Mononuclear cell (primary cell): ENCODE data around the gene RWDD4. TPM values are rescaled to one million over a fixed set of nuclear protein-coding genes. Genes with fewer than 3 reads are reported as not detected.

Source experiments
- H3K27me3 ChIP-seq: 2 replicates; pipeline ENCODE4 v1.6.0; 2011; ENCODE audit warnings: low read length, control low read depth; ENCODE audit not compliant: insufficient read depth
- H3K4me1 ChIP-seq: 2 replicates; pipeline ENCODE4 v1.5.1; 2011; ENCODE audit warnings: mild to moderate bottlenecking, low read length, control low read depth; ENCODE audit not compliant: insufficient read depth
- H3K4me3 ChIP-seq: 2 replicates; pipeline ENCODE4 v1.5.1; 2011; ENCODE audit warnings: mild to moderate bottlenecking, low read length, moderate library complexity
- H3K9me3 ChIP-seq: 2 replicates; pipeline ENCODE4 v1.5.1; 2011; ENCODE audit warnings: low read depth, mild to moderate bottlenecking, control low read depth, low read length
- total RNA-seq: library from RNA; depleted of rRNA; stranded (reverse); fragments of >200 nt; gene quantifications from one replicate; pipeline ENCODE4 v1.2.3, GENCODE V29; 2012

RWDD4 gene
- 9.3 TPM for total RNA-seq

- H3K4me1 ChIP-seq, result peaks cover 31% of the 10 kb centered on the region
- no peaks in the 10 kb centered on the region for H3K9me3 ChIP-seq
- peak within 1 kb of the TSS; percentile 83 for H3K4me3 ChIP-seq
- H3K27me3 ChIP-seq, result no peaks in the 10 kb centered on the region
These were observed at the start of gene RWDD4, which contains the start of gene TRAPPC11 for GRCh38 chr4:183659029-183659871. Gene RWDD4 (minus strand): TSS chr4:183659185. CDS start chr4:183658952, 233 bp downstream. Gene TRAPPC11 (plus strand): TSS chr4:183659293. CDS start chr4:183663868, 4,575 bp downstream.

- Histone ChIP-seq H3K4me3 (no peak overlapping the region), H3K9me3 (no peaks in the 10 kb centered on the region), H3K4me1 (no peaks in the 10 kb centered on the region), H3K27me3 (no peaks in the 10 kb centered on the region)
These were observed 43.5 kb upstream of the RWDD4 start for GRCh38 chr4:183702492-183702891.

GRCh38 chr4:183700407-183700806 is 41.4 kb upstream of the RWDD4 start:
- Histone ChIP-seq H3K4me1 (no peaks in the 10 kb centered on the region), H3K4me3 (no peak overlapping the region), H3K27me3 (no peaks in the 10 kb centered on the region), H3K9me3 (no peaks in the 10 kb centered on the region)

GRCh38 chr4:183698909-183699308 is 39.9 kb upstream of the RWDD4 start:
- H3K4me1 ChIP-seq, result no peaks in the 10 kb centered on the region
- H3K9me3 ChIP-seq, result no peaks in the 10 kb centered on the region
- H3K4me3 ChIP-seq, result no peak overlapping the region
- H3K27me3 ChIP-seq, result no peaks in the 10 kb centered on the region

GRCh38 chr4:183691897-183692296 is 32.9 kb upstream of the RWDD4 start:
- Histone ChIP-seq H3K4me1 (no peaks in the 10 kb centered on the region), H3K4me3 (no peak overlapping the region), H3K27me3 (no peaks in the 10 kb centered on the region), H3K9me3 (no peaks in the 10 kb centered on the region)

GRCh38 chr4:183691006-183691405 is 32.0 kb upstream of the RWDD4 start:
- Histone ChIP-seq H3K4me3 (no peak overlapping the region), H3K9me3 (no peaks in the 10 kb centered on the region), H3K27me3 (no peaks in the 10 kb centered on the region), H3K4me1 (no peaks in the 10 kb centered on the region)

- H3K4me1 ChIP-seq, result no peaks in the 10 kb centered on the region
- no peaks in the 10 kb centered on the region for H3K27me3 ChIP-seq
- H3K4me3 ChIP-seq, result no peak overlapping the region
- no peaks in the 10 kb centered on the region for H3K9me3 ChIP-seq
These were observed 29.2 kb upstream of the RWDD4 start for GRCh38 chr4:183688216-183688615.

GRCh38 chr4:183686461-183686860 is 27.5 kb upstream of the RWDD4 start:
- H3K4me1 ChIP-seq, result no peaks in the 10 kb centered on the region
- H3K4me3 ChIP-seq, result no peak overlapping the region

GRCh38 chr4:183681119-183681518 is 22.1 kb upstream of the RWDD4 start:
- no peaks in the 10 kb centered on the region for H3K9me3 ChIP-seq
- H3K4me3 ChIP-seq, result no peak overlapping the region
- no peaks in the 10 kb centered on the region for H3K4me1 ChIP-seq
- H3K27me3 ChIP-seq, result no peaks in the 10 kb centered on the region

More at GRCh38 chr4:183686461-183686860, 27.5 kb upstream of the RWDD4 start:
- no peaks in the 10 kb centered on the region for H3K9me3 ChIP-seq
- no peaks in the 10 kb centered on the region for H3K27me3 ChIP-seq

GRCh38 chr4:183675625-183676024 is 16.6 kb upstream of the RWDD4 start:
- H3K27me3 ChIP-seq, result no peaks in the 10 kb centered on the region
- H3K4me1 ChIP-seq, result peaks cover 3% of the 10 kb centered on the region
- no peak overlapping the region for H3K4me3 ChIP-seq
- no peaks in the 10 kb centered on the region for H3K9me3 ChIP-seq

- Histone ChIP-seq H3K4me1 (peaks cover 3% of the 10 kb centered on the region), H3K27me3 (no peaks in the 10 kb centered on the region), H3K4me3 (no peak overlapping the region), H3K9me3 (no peaks in the 10 kb centered on the region)
These were observed 15.2 kb upstream of the RWDD4 start for GRCh38 chr4:183674153-183674552.

GRCh38 chr4:183670960-183671555 is 12.1 kb upstream of the RWDD4 start:
- Histone ChIP-seq H3K9me3 (no peaks in the 10 kb centered on the region), H3K4me3 (no peak overlapping the region), H3K4me1 (peaks cover 3% of the 10 kb centered on the region), H3K27me3 (no peaks in the 10 kb centered on the region)

- Histone ChIP-seq H3K9me3 (no peaks in the 10 kb centered on the region), H3K4me1 (peaks cover 3% of the 10 kb centered on the region), H3K4me3 (no peak overlapping the region), H3K27me3 (no peaks in the 10 kb centered on the region)
These were observed 11.3 kb upstream of the RWDD4 start for GRCh38 chr4:183670251-183670650.

- Histone ChIP-seq H3K9me3 (no peaks in the 10 kb centered on the region), H3K27me3 (no peaks in the 10 kb centered on the region), H3K4me1 (peaks cover 5% of the 10 kb centered on the region), H3K4me3 (no peak overlapping the region)
These were observed 7.1 kb upstream of the RWDD4 start for GRCh38 chr4:183666088-183666487.

- Histone ChIP-seq H3K9me3 (no peaks in the 10 kb centered on the region), H3K4me3 (peak overlapping the region; percentile 83), H3K4me1 (peaks cover 31% of the 10 kb centered on the region), H3K27me3 (no peaks in the 10 kb centered on the region)
These were observed 872 bp upstream of the RWDD4 start for GRCh38 chr4:183659872-183660242.
